Stimulated activated CD4-positive, alpha-beta T cell treated with anti-CD3 and anti-CD28 coated beads, Interleukin-1b, Interleukin-23, amount 100 ng/mL, for 24 hours (primary cell): ENCODE results near the gene IL31RA.
A peak's percentile ranks its signal among the peaks of the same experiment; 100 is the strongest.
"Not testable (repeated sequence)": the region's sequence is repeated elsewhere in the genome, so short reads cannot be mapped to it uniquely, and the experiment has no call there.

Experiments
- DNase-seq, 4 experiments: peaks; one replicate each; pipeline ENCODE4 v3.0.0-alpha.2; 2020; ENCODE audit warnings: low read depth in 4 of 4, low spot score in 1 of 4

The IL31RA gene

DNA sequence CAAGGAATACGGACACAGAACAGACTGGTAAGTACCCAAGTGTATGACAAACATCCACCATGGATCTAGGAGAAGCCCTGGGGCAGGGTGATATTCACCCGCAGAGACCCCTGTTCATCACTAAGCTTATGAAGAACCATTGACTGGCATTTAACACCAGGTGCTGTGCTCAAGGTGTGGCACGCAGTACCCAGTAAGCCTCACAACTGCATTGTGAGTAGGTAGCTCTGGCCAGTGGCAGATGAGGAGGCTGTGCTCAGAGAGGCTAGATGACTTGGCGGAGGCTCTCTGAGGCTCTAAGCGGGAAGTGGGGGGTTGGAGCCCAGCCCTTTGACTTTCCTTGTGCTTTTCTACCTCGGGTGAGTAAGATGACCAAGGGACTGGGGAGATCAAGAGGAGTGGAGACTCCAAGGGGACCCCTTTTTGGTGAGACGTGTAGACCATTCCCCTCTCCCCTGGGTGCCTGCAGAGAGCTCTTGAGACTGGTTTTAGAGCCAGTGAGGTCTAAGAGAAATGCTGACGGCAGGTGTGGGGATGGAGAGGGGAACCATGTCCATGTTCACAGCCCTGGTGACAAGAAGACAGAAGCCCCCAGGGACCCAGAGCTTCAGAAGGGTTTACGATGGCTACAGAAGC, 72.8 kb downstream of the IL31RA start:
- no peak for DNase-seq

DNA sequence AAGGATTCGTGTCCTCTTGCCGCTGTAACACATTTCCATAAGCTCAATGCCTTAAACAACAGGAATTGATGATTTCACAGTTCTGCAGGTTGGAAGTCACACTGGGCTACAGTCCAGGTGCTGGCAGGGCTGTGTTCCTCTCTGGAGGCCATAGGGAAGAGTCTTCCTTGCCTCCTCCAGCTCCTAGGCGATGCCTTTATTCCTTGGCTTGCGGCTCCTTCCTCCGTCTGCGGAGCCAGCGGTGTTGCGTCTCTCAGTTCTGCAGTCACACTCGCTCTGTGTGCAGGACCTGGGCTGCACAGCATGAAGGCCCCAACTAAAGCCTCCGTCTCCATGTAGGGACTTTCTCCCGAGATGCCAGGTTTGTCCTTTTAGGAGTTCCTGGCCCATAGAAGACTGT, 73.6 kb downstream of the IL31RA start:
- DNase-seq: no peak

DNA sequence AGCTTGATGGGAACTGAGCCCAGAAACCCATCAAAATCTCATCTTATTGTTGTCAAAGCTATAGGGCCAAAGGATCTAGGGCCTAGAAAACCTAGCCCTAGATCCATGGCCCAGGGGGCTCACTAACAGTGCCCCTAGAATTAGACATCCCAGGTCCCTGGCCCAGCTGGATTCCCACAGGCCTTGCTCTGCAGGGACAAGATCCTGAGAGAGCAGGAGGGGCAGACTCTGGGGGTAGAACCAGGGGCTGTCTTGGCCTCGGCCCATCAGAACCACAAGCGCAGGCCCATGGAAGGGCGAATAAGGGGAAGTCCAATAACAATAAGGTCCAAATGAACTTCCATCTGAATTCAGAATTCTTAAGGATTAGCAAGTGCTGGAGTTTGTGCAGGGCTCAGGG, 74.0 kb downstream of the IL31RA start:
- DNase-seq: no peak

DNA sequence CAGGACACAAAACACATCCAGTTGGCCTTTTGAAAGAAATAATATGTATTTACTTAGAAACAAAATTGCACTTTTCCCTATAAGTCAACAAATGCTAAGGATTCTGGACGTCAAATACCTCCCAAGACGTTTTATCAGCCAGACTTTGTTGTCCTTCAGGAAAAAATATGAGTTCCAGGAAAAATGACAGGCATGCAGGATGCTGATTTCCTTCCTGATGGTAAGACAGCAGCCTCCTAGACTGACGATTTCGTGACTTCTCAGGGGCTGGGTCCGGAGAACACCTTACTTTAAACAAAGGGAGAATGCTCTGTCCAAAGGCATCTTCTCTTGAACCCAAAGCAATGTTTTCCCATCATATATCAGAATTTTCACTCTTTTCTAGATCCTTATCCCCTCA, 74.6 kb downstream of the IL31RA start:
- DNase-seq: no peak

DNA sequence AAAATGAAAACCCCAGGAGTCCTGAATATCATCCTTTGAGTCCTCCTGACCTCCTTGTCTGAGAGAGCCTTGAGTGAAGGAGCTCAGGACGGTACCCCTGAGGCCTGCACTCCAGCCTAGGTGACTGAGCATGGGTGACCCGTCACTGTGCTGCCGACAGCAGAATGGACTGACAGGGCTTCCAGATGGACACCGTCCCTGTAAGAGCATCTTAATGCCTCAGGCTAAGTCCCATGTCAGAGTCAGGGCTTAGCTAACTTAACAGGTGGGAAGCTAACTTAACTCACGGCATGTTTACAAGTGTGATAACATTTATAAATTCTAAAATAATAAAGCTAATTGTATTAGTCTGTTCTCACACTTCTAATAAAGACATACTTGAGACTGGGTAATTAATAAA, 75.3 kb downstream of the IL31RA start:
- DNase-seq: no peak

GRCh38 chr5:55927861-55928655, 76.9 kb downstream of the IL31RA start:
- no peak for DNase-seq

- no peak for DNase-seq
Measured at GRCh38 chr5:55929020-55929799, 78.1 kb downstream of the IL31RA start.

DNA sequence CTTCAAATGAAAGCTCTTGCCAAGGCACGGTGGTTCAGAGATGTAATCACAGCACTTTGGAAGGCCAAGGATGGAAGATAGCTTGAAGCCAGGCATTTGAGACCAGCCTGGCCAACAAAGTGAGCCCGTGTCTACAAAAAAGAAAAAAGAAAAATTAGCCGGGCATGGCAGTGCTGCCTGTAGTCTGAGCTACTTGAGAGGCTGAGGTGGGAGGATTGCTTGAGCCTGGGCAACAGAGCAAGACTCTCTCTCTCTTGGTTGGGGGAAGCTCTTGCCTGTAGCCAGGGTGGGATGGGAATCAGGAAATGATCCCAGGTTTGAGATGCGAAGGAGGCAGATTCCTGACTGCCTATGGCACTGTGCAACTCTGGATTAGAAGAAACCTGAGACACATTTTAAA, 81.5 kb downstream of the IL31RA start:
- DNase-seq: no peak

GRCh38 chr5:55933377-55934114, 82.4 kb downstream of the IL31RA start:
- no peak for DNase-seq

DNA sequence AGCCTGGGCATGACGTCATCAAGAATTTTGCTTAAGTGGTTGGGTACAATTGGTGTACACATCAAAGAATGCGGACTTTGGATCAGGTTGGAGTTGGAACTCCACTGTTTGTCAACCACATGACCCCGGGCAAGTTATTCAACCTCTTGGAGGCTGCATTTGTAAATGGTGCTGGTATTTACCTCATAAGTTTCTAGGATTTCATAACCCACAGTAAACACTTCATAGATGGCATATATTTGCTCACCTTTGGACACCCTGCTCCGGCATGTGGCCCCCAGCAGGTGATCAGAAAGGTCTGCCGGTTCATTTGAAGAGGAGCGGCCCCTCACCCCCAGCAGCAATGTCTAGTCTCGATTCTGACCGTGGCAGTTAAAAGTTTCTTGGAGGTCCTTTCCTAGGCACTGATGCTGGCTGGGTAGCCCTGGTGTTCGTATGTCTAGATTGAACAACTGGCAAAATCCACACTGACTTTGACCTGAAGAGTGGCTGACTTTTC, 83.0 kb downstream of the IL31RA start:
- DNase-seq: no peak

- no peak for DNase-seq
Measured at GRCh38 chr5:55934720-55935119, 83.6 kb downstream of the IL31RA start.

GRCh38 chr5:55935371-55935770, 84.2 kb downstream of the IL31RA start:
- DNase-seq: no peak

DNA sequence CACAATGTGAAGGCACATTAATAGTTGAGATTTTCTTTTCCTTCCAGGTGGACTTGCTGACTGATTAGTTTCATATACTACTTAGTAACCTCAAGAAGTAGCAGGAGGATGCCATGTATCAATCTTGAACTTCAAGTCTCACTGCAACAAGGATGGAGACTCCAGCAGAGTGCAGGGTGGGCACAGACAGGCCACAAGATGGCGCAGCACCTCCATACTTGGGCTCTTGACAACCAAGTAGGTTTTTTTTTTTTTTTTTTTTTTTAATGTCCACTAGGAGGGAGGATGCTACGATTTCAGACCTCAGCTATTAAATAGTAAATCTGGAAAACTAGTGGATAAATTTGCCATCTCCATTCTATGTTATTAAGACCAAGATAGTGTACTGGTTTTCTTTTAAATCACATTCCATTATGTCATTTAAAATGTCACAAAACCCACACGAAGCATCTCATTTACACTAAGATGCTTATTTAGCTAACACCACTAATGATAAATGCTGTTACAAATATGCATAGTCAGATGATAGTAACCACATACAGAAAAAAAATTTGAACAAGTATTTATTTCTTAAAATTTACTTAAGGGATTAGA, 85.0 kb downstream of the IL31RA start:
- DNase-seq: peak; percentile 44 to 69 (median 56)

DNA sequence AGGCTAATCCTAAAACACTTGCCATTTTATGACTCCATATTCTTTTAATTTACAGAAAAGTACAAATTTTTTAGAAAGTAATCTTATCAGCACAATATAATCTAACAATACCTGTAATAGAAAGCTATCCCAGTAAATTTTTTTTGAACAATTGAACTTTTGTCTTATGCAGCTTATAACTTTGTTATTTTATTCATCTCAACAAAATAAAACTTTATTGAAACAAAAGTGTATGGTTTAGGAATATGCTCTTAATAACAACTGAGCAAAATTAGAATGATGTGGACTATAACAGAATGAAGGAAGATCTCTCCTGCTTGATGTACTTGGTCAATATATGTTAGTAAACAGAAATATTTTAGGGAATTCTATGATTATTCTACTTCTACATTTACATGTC, 86.4 kb downstream of the IL31RA start:
- not testable (repeated sequence) for DNase-seq

DNA sequence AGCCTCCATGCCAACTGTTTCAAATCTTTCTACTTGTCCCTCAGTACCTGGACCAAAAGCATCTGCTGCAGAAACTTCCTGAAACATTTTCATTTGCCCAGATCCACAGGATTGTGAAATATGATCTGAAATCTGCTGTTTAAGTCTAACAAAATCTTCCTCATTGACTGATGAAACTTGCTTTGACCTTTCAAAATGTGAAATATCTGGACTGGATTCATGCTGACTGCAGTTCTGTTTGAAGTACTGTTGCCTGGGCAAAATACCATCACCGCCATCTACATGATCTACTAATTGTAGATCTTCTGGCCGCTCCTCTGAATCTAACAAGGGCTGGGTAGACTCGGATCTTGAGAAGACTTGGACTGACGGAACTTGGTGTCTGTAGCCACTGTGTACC, 90.0 kb downstream of the IL31RA start:
- DNase-seq: not testable (repeated sequence)

DNA sequence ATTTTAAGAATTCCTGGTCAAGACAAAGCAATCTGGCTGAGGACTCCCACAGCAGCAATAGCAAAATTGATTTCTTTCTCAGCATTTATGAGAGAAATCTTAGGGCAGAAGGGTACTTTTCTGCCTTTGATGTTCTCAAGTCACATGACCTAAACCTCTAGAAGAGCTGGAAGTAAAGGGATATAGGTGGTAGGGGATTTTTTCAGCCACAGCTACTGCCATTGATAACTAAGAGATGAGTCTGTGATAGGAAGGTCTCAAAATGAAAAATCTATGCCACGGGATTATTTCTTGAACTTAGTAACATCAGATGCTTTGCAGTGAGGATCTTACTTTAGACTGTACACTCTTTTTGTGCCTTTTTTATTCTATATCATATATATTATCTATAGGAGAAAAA, 108.1 kb downstream of the IL31RA start:
- DNase-seq: no peak

DNA sequence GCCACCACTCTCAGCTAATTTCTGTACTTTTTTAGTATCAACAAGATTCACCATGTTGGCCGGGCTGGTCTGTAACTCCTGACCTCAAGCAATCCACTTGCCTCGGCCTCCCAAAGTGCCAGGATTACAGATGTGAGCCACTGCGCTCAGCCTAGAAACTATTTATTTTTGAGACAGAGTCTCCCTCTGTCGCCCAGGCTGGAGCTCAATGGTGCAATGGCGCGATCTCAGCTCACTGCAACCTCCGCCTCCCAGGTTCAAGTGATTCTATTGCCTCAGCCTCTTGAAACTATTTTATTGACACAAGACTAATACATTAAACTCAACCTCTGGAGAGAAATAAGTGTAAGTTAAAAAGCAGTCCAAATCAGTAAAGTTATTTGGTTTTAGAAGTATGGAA, 109.6 kb downstream of the IL31RA start:
- no peak for DNase-seq

- DNase-seq: no peak
Measured at GRCh38 chr5:55965525-55965924, 114.4 kb downstream of the IL31RA start.

GRCh38 chr5:55966284-55966683, 115.1 kb downstream of the IL31RA start:
- no peak for DNase-seq

- no peak for DNase-seq
Measured at GRCh38 chr5:55969956-55970355, 118.8 kb downstream of the IL31RA start.
